ENCODE results near the gene IL1RL2.
A peak's percentile ranks its signal among the peaks of the same experiment; 100 is the strongest.

IL1RL2 gene

DNA sequence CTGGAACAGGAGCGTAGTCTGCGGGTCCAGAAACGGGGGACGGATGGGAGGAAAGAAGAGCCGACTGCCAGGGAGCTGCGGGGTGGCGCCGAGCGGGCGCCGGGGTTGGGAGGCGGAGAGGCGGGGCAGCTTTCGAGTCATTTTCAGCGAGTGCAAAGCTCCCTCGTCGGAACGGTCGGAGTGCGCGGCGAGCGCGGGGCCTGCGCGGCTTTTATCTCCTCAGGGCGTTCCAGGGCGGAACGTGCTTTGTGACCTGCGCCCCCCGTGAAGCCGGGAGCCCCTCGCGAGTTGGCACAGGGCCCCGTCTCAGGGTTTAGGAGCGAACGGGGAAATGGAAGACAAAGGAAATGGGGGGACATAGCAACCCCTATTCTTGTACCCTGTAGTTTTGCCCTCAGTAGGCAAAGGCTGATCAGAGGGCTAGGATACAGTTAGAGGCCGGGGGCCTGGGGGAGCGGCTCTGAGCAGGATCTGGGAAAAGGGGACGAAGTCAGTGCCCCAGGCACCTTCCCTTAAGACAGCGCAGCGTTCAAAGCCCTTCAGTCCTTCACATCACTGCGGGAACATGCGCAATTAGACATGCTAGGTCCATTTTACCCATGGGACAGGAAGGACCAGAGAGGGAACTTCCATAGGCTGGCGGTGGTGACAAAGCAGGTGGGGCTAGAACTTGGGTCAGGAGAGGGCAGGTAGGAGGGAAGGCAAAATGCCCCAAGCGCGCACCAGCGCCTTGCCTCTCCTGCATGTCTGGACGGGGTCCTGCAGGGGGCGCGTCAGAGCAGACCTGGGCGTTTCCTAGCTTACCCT lies 64.4 kb downstream of the IL1RL2 start:
- TF ChIP-seq SPI1 (IDR thresholded peaks at IDR 0.05; ENCODE audit: borderline replicate concordance, low read depth) = no peak
- TF ChIP-seq, protein P1, sequence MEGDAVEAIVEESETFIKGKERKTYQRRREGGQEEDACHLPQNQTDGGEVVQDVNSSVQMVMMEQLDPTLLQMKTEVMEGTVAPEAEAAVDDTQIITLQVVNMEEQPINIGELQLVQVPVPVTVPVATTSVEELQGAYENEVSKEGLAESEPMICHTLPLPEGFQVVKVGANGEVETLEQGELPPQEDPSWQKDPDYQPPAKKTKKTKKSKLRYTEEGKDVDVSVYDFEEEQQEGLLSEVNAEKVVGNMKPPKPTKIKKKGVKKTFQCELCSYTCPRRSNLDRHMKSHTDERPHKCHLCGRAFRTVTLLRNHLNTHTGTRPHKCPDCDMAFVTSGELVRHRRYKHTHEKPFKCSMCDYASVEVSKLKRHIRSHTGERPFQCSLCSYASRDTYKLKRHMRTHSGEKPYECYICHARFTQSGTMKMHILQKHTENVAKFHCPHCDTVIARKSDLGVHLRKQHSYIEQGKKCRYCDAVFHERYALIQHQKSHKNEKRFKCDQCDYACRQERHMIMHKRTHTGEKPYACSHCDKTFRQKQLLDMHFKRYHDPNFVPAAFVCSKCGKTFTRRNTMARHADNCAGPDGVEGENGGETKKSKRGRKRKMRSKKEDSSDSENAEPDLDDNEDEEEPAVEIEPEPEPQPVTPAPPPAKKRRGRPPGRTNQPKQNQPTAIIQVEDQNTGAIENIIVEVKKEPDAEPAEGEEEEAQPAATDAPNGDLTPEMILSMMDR (IDR thresholded peaks at IDR 0.05; ENCODE audit: insufficient read depth, low read length) = peak; percentile 60
- TF ChIP-seq GABPA (IDR thresholded peaks at IDR 0.05; ENCODE audit: low read depth) = no peak
- peak overlapping the region; percentile 47 for H3K4me3 ChIP-seq (replicated peaks; ENCODE audit: insufficient read depth, low read length)

DNA sequence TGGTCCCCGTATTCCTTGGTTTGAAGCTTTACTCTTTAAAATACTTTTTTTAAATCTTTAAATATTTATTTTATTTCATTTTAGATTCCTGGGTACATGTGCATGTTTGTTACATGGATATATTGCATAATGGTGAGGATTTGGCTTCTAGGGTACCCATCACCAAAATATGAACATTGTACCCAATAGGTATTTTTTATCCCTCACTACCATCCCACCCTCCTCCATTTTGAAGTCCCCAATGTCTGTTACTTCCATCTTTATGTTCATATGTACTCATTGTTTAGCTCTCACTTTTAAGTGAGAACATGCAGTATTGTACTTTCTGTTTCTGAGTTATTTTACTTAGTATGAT lies 65.0 kb downstream of the IL1RL2 start:
- Histone ChIP-seq H3K27ac (replicated peaks) (no peak overlapping the region), H3K4me3 (replicated peaks; ENCODE audit: insufficient read depth, low read length) (no peak overlapping the region), H3K27me3 (ENCODE audit: insufficient read depth, poor library complexity, severe bottlenecking) (no peaks in the 10 kb centered on the region)
- DNase-seq (ENCODE audit: low read depth in 1 of 2, low spot score in 1 of 2) = no peak
- TF ChIP-seq, protein P2, sequence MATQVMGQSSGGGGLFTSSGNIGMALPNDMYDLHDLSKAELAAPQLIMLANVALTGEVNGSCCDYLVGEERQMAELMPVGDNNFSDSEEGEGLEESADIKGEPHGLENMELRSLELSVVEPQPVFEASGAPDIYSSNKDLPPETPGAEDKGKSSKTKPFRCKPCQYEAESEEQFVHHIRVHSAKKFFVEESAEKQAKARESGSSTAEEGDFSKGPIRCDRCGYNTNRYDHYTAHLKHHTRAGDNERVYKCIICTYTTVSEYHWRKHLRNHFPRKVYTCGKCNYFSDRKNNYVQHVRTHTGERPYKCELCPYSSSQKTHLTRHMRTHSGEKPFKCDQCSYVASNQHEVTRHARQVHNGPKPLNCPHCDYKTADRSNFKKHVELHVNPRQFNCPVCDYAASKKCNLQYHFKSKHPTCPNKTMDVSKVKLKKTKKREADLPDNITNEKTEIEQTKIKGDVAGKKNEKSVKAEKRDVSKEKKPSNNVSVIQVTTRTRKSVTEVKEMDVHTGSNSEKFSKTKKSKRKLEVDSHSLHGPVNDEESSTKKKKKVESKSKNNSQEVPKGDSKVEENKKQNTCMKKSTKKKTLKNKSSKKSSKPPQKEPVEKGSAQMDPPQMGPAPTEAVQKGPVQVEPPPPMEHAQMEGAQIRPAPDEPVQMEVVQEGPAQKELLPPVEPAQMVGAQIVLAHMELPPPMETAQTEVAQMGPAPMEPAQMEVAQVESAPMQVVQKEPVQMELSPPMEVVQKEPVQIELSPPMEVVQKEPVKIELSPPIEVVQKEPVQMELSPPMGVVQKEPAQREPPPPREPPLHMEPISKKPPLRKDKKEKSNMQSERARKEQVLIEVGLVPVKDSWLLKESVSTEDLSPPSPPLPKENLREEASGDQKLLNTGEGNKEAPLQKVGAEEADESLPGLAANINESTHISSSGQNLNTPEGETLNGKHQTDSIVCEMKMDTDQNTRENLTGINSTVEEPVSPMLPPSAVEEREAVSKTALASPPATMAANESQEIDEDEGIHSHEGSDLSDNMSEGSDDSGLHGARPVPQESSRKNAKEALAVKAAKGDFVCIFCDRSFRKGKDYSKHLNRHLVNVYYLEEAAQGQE (IDR thresholded peaks at IDR 0.05; ENCODE audit: insufficient replicate concordance, low read depth) = no peak
- TF ChIP-seq POLR2AphosphoS5 (IDR thresholded peaks at IDR 0.05; ENCODE audit: low read depth) (no peak), GABPA (IDR thresholded peaks at IDR 0.05; ENCODE audit: low read depth) (no peak), SPI1 (IDR thresholded peaks at IDR 0.05; ENCODE audit: borderline replicate concordance, low read depth) (no peak)
- TF ChIP-seq, protein P1 (IDR thresholded peaks at IDR 0.05; ENCODE audit: insufficient read depth, low read length) = no peak

More for the DNA sequence above, 64.4 kb downstream of the IL1RL2 start:
- H3K27ac ChIP-seq (replicated peaks) = no peak overlapping the region
- no peaks in the 10 kb centered on the region for H3K27me3 ChIP-seq (ENCODE audit: insufficient read depth, poor library complexity, severe bottlenecking)
- DNase-seq (ENCODE audit: low read depth in 1 of 2, low spot score in 1 of 2) = peak; percentile 41 to 70

DNA sequence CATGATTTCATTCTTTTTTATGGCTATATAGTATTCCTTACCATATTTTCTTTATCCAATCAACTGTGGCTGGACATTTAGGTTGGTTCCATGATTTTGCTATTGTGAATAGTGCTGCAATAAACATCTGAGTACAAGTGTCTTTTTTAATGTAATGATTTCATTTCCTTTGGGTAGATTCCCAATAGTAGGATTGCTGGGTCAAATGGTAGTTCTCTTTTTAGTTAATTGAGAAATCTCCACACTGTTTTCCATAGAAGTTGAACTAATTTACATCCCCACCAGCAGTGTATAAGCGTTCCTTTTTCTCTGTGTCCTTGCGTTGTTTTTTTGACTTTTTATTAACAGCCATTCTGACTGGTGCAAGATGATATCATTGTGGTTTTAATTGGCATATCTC lies 65.4 kb downstream of the IL1RL2 start:
- no peak for DNase-seq (ENCODE audit: low read depth in 1 of 2, low spot score in 1 of 2)
- no peaks in the 10 kb centered on the region for H3K27me3 ChIP-seq (ENCODE audit: insufficient read depth, poor library complexity, severe bottlenecking)
- no peak overlapping the region for H3K27ac ChIP-seq (replicated peaks)
- TF ChIP-seq SPI1 (IDR thresholded peaks at IDR 0.05; ENCODE audit: borderline replicate concordance, low read depth) (no peak), GABPA (IDR thresholded peaks at IDR 0.05; ENCODE audit: low read depth) (no peak), POLR2AphosphoS5 (IDR thresholded peaks at IDR 0.05; ENCODE audit: low read depth) (no peak)
- TF ChIP-seq, protein P2 (IDR thresholded peaks at IDR 0.05; ENCODE audit: insufficient replicate concordance, low read depth) = no peak
- TF ChIP-seq, protein P1 (IDR thresholded peaks at IDR 0.05; ENCODE audit: insufficient read depth, low read length) = no peak
- no peak overlapping the region for H3K4me3 ChIP-seq (replicated peaks; ENCODE audit: insufficient read depth, low read length)

All from HL-60 (cell line).